Breast epithelium (tissue), 4 donors: ENCODE results near the gene DUSP7. TPM values are rescaled to one million over a fixed set of nuclear protein-coding genes. Genes with fewer than 3 reads are reported as not detected.

Source experiments
- DNase-seq, 2 donors: peaks; one replicate each; pipeline ENCODE4 v3.0.0-alpha.2; 2019; ENCODE audit warnings: low spot score in 2 of 2
- H3K27ac ChIP-seq, 2 donors: fragments of 200-600 bp; sonication (generic) in 1 of 2; one replicate each; pipeline ENCODE4 v1.5.1; 2016 to 2019; ENCODE audit warnings: mild to moderate bottlenecking in 1 of 2
- H3K27me3 ChIP-seq, 2 donors: fragments of 200-600 bp; sonication (generic) in 1 of 2; one replicate each; pipeline versions ENCODE4 v1.5.1 to v1.6.0; 2017 to 2019; ENCODE audit warnings: control low read depth in 1 of 2, mild to moderate bottlenecking in 1 of 2
- H3K36me3 ChIP-seq: fragments of 200-600 bp; one replicate; pipeline ENCODE4 v1.5.1; 2019
- H3K4me1 ChIP-seq, 2 donors: fragments of 200-600 bp; sonication (generic); one replicate each; pipeline ENCODE4 v1.5.1; 2016 to 2019; ENCODE audit warnings: control low read depth in 1 of 2
- H3K4me3 ChIP-seq, 3 donors: fragments of 200-600 bp; sonication (generic); 1 replicate in 2 of 3; 2 replicates in 1 of 3; pipeline ENCODE4 v1.5.1; 2016 to 2019; ENCODE audit warnings: mild to moderate bottlenecking in 3 of 3, moderate library complexity in 2 of 3
- H3K9me3 ChIP-seq, 2 donors: fragments of 200-600 bp; sonication (generic) in 1 of 2; one replicate each; pipeline ENCODE4 v1.5.1; 2016 to 2019; ENCODE audit warnings: control low read depth in 1 of 2
- POLR2A ChIP-seq: fragments of 450-650 bp; IDR thresholded peaks from one replicate; pipeline ENCODE4 v1.6.1; 2016; ENCODE audit warnings: antibody characterized with exemption, mild to moderate bottlenecking, moderate library complexity
- POLR2AphosphoS5 ChIP-seq, 3 donors: sonication (generic); formaldehyde crosslinking; IDR thresholded peaks; one replicate each; pipeline ENCODE4 v1.6.1; 2017; ENCODE audit warnings: antibody characterized with exemption in 3 of 3
- intact Hi-C: fragments of 100-400 bp; cut with DNase I; formaldehyde crosslinking; loops from one replicate; pipeline ENCODE4 v1.15.1; 2023; ENCODE audit warnings: low total_unique reads
- total RNA-seq, 3 donors: library from RNA; depleted of rRNA; stranded (reverse); fragments of >200 nt; gene quantifications; one replicate each; pipeline ENCODE4 v1.1.0, GENCODE V29; 2016
- TF ChIP-seq, protein P1 (sequence below), 3 donors: fragments of 450-650 bp; IDR thresholded peaks; one replicate each; pipeline ENCODE4 v1.5.1; 2016 to 2017; ENCODE audit warnings: antibody characterized with exemption in 3 of 3, mild to moderate bottlenecking in 3 of 3, moderate library complexity in 3 of 3

DUSP7 gene
- total RNA-seq, 3 donors from 2014 or later: 7.0 to 11.1 (median 8.6) TPM

DNA sequence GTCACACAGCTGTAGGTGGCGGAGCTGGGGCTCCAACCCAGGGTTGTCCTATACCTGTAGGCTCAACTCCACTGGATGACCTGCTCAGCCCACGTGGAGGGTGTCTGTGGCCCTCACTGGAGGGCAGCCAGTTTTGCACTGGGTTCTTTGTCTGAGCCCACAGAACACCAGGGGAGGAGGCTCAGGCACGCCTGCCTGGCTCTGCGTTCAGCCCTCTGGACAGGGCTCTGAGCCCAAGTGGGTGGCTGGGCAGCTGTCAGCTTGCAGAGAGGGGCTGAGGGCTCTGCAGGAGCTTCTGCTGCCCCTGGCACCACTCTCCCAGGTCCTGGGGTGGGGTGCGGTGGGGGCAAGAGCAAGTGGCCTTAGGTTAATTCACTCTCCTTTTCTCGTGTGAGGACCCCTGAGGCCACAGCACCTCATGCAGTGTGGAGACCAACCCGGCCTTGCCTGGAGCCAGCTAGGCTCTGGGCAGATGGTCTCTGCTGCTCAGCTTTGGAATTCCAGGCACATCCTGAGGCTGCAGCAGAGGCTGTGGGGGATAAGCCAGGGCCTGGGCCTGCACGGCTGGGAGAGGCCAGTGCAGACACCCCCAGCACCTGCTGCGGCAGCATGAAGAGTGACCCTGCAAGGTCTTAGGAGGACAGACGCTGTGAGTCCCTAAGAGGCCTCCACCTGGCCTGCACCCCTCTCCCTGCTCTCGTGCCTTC is 23.5 kb downstream of the DUSP7 start:
- H3K27ac ChIP-seq: no peak overlapping the region
- intact Hi-C loops: no loop called here
- no peak overlapping the region for H3K4me3 ChIP-seq
- no peaks in the 10 kb centered on the region for H3K36me3 ChIP-seq
- no peaks in the 10 kb centered on the region for H3K4me1 ChIP-seq
- TF ChIP-seq, protein P1, sequence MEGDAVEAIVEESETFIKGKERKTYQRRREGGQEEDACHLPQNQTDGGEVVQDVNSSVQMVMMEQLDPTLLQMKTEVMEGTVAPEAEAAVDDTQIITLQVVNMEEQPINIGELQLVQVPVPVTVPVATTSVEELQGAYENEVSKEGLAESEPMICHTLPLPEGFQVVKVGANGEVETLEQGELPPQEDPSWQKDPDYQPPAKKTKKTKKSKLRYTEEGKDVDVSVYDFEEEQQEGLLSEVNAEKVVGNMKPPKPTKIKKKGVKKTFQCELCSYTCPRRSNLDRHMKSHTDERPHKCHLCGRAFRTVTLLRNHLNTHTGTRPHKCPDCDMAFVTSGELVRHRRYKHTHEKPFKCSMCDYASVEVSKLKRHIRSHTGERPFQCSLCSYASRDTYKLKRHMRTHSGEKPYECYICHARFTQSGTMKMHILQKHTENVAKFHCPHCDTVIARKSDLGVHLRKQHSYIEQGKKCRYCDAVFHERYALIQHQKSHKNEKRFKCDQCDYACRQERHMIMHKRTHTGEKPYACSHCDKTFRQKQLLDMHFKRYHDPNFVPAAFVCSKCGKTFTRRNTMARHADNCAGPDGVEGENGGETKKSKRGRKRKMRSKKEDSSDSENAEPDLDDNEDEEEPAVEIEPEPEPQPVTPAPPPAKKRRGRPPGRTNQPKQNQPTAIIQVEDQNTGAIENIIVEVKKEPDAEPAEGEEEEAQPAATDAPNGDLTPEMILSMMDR (IDR thresholded peaks at IDR 0.05): no peak
- TF ChIP-seq POLR2AphosphoS5 (IDR thresholded peaks at IDR 0.05): no peak
- no peak for TF ChIP-seq POLR2A
- no peaks in the 10 kb centered on the region for H3K27me3 ChIP-seq
- DNase-seq: no peak
- no peaks in the 10 kb centered on the region for H3K9me3 ChIP-seq

DNA sequence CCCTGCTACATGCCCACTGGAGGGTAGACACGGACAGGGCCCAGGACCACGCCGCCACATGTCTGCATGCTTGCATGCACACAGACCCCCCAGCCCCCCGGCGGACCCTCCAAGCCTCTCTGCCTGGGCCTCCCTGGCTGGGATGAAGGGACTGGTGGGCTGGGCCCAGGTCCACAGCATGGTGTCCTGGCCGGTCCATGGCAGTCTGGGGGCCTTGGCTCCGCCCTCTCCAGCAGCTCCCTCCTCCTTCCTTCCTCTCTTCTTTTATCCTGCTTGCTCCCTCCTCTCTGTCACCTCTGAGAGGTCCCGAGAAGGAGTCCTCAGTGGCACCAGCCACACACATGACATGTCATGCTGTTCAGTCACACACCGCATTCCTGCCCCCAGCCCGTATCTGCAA is 24.5 kb downstream of the DUSP7 start:
- no peak for DNase-seq
- H3K9me3 ChIP-seq: no peaks in the 10 kb centered on the region
- TF ChIP-seq POLR2A: no peak
- TF ChIP-seq, protein P1 (IDR thresholded peaks at IDR 0.05): no peak
- no peak for TF ChIP-seq POLR2AphosphoS5 (IDR thresholded peaks at IDR 0.05)
- no peaks in the 10 kb centered on the region for H3K27me3 ChIP-seq
- intact Hi-C loops: no loop called here
- H3K4me1 ChIP-seq: no peaks in the 10 kb centered on the region
- no peak overlapping the region for H3K4me3 ChIP-seq
- H3K27ac ChIP-seq: no peak overlapping the region
- no peaks in the 10 kb centered on the region for H3K36me3 ChIP-seq

DNA sequence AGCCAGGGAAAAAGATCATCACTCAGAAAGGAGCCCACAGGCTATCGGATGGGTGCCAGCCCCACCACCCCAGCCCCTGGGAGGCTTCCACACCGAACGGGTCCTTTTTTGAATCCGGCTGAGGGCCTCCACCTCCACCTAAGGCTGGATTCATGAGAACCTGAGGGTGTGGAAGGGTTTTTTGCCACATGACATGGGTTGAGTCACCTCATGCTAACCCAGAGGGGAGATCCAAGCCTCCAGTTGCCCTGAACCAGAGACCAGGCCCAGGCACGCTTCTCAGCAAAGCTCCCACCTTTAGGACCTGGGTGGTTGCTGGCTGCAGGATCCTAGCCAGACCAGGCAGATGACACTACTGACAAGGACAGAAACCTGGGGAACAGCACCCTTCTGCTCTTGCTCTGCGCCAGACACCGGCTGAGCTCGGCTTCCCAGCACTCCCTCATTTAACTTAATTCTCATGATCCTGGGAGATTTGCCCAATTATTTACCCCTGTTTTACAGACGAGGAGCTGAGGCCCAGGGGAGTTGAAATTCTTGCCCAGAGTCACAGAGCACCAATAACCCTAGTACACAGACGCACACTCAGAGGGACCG is 25.6 kb downstream of the DUSP7 start:
- Histone ChIP-seq H3K4me3 (no peak overlapping the region), H3K9me3 (no peaks in the 10 kb centered on the region), H3K27me3 (no peaks in the 10 kb centered on the region), H3K27ac (no peak overlapping the region), H3K36me3 (no peaks in the 10 kb centered on the region), H3K4me1 (no peaks in the 10 kb centered on the region)
- DNase-seq: no peak
- TF ChIP-seq POLR2A (no peak), POLR2AphosphoS5 (IDR thresholded peaks at IDR 0.05) (no peak)
- TF ChIP-seq, protein P1 (IDR thresholded peaks at IDR 0.05): no peak
- intact Hi-C loops: no loop called here

DNA sequence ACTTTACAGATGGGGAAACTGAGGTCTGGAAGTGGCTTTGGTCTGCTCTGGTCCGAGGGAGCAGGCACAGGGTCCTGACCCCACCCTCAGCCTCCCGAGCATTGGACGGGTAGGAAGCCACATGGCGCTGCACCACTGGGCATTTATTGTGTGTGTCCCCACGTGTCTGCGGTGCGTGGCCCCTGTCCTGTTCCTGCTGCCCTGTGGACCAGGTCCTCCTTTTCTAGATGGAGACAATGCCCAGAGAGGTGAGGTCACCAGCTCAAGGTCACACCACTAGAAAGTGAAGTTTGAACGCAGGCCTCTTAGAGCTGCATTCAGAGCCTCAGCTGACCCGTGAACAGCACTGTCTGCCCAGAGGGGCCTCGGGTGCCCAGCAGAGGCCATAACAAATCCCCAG is 26.8 kb downstream of the DUSP7 start:
- Histone ChIP-seq H3K27me3 (no peaks in the 10 kb centered on the region), H3K4me3 (no peak overlapping the region), H3K27ac (no peak overlapping the region), H3K36me3 (no peaks in the 10 kb centered on the region), H3K9me3 (no peaks in the 10 kb centered on the region), H3K4me1 (no peaks in the 10 kb centered on the region)
- intact Hi-C loops: no loop called here
- TF ChIP-seq POLR2AphosphoS5 (IDR thresholded peaks at IDR 0.05): no peak
- TF ChIP-seq, protein P1 (IDR thresholded peaks at IDR 0.05): no peak
- no peak for TF ChIP-seq POLR2A
- no peak for DNase-seq

DNA sequence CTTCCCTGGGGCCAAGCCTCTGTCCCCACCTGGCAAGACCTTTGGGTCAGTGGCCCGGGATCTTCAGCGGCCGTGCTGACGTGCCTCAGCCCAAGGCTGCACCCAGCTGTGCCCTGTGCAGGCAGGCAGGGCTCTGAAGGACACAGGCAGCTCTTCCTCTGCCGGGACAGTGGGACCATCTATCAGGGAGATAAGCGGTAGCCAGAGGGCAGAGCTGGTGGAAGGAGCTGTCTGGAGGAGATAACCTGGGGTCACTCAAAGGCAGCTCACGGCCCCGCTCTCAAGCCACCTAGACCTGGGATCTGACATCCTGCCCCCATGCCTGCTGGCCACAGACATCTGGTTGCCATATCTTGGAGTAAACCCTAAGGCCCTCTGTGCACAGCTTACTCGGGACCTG is 27.3 kb downstream of the DUSP7 start:
- Histone ChIP-seq H3K36me3 (no peaks in the 10 kb centered on the region), H3K4me3 (no peak overlapping the region), H3K27ac (no peak overlapping the region), H3K9me3 (no peaks in the 10 kb centered on the region), H3K27me3 (no peaks in the 10 kb centered on the region), H3K4me1 (no peaks in the 10 kb centered on the region)
- DNase-seq: no peak
- intact Hi-C loops: no loop called here
- no peak for TF ChIP-seq POLR2AphosphoS5 (IDR thresholded peaks at IDR 0.05)
- no peak for TF ChIP-seq POLR2A
- TF ChIP-seq, protein P1 (IDR thresholded peaks at IDR 0.05): no peak
